Measurements from ENCODE around the gene FEM1B.

The FEM1B gene

DNA sequence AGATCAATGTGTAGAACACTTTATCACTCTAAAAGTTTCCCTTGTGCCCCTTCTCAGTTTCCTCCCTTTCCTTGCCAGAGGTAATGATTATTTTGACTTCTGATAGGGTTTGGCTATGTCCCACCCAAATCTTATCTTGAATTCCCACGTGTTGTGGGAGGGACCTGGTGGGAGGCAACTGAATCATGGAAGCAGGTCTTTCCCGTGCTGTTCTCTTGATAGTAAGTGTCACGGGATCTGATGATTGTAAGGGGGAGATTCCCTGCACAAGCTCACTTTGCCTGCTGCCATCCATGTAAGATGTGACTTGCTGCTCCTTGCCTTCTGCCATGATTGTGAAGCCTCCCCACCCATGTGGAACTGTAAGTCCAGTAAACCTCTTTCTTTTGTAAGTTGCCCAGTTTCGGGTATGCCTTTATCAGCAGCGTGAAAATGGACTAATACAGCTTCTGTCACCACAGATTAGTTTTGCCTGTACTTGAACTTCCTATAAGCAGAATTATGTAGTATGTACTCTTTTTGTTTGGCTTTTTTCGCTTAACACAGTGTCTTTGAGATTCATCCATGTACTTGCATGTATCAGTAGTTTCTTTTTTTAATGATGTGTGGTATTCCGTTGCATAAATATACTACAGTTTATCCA, 7.2 kb downstream of the FEM1B start:
- in situ Hi-C loops (cut with MboI; ENCODE audit: low sequenced_read_pairs): no loop called here

- in situ Hi-C loops (cut with MboI; ENCODE audit: low sequenced_read_pairs): no loop called here
Observed at GRCh38 chr15:68285259-68285980, 7.9 kb downstream of the FEM1B start.

GRCh38 chr15:68286256-68286655, 8.7 kb downstream of the FEM1B start:
- in situ Hi-C loops (cut with MboI; ENCODE audit: low sequenced_read_pairs): no loop called here

DNA sequence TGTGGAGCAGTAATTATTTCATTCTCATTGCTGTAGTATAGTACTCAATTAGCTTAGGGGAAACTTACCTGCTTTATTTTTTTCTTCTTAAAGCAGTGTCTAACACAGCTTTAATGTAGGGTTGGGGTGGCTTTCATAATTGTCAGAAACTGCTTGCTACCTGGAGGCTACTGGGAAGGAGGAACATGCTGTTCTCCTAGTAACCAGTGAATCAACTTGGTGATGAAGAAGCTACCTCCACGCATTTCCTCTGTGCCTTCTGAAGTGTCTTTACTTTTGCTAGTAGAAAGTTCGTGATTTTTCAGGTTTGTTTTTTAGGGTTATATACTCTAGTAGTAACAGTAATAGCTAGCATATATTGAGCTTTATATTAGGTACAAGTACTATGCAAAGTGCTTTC, 11.5 kb downstream of the FEM1B start:
- in situ Hi-C loops (cut with MboI; ENCODE audit: low sequenced_read_pairs): no loop called here

DNA sequence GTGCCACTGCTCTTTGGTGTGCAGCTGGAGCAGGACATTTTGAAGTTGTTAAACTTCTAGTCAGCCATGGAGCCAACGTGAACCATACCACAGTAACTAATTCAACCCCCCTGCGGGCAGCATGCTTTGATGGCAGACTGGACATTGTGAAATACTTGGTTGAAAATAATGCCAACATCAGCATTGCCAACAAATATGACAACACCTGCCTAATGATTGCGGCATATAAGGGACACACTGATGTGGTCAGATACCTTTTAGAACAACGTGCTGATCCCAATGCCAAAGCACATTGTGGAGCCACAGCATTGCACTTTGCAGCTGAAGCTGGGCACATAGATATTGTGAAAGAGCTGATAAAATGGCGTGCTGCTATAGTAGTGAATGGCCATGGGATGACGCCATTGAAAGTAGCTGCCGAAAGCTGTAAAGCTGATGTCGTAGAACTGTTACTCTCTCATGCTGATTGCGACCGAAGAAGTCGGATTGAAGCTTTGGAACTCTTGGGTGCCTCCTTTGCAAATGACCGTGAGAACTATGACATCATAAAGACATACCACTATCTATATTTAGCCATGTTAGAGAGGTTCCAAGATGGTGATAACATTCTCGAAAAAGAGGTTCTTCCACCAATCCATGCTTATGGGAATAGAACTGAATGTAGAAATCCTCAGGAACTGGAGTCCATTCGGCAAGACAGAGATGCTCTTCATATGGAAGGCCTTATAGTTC, 12.2 kb downstream of the FEM1B start:
- in situ Hi-C loops (cut with MboI; ENCODE audit: low sequenced_read_pairs): no loop called here

GRCh38 chr15:68290715-68291114, 13.2 kb downstream of the FEM1B start:
- in situ Hi-C loops (cut with MboI; ENCODE audit: low sequenced_read_pairs): no loop called here

GRCh38 chr15:68292157-68292781, 14.7 kb downstream of the FEM1B start:
- in situ Hi-C loops (cut with MboI; ENCODE audit: low sequenced_read_pairs): no loop called here

- in situ Hi-C loops (cut with MboI; ENCODE audit: low sequenced_read_pairs): no loop called here
Observed at GRCh38 chr15:68292967-68293366, 15.4 kb downstream of the FEM1B start.

DNA sequence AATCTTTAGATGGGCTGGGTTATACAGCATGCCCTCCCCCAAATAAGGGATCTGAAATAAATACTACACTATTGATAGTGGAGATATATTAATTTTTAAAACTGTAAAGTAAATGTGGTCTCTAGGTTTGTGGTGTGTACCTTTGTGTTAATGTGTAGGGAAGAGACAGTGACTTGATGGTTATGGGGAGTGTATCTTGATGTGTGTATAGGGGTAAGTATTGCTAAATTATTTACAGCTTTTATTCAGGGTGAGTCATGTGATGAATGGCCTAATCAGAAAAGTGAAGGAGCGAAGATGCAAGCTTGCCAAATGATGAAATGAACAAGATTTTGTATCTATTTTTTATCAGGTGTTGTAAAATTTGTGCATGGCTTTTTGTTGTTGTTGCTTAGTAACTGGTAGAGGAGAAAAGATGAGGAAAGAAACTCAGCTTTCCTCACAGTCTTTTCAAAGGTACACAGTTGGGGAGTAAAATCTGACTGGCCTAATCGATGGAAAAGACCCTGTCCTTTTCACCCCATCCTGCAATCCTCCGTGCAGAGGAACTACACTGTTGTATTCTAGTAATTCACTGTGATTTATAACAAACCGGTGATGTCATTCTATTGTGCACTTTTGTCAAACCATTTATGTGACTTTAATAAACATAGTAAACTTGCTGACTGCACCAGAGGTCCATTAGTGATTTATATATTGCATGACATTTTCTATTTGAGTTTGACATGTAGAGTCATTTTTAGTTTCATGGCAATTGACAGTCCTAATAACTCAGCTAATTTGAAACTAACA, 17.7 kb downstream of the FEM1B start:
- in situ Hi-C loops (cut with MboI; ENCODE audit: low sequenced_read_pairs): no loop called here

- in situ Hi-C loops (cut with MboI; ENCODE audit: low sequenced_read_pairs): no loop called here
Observed at GRCh38 chr15:68298336-68298735, 20.8 kb downstream of the FEM1B start.

- in situ Hi-C loops (cut with MboI; ENCODE audit: low sequenced_read_pairs): no loop called here
Observed at GRCh38 chr15:68298882-68299381, 21.4 kb downstream of the FEM1B start.

DNA sequence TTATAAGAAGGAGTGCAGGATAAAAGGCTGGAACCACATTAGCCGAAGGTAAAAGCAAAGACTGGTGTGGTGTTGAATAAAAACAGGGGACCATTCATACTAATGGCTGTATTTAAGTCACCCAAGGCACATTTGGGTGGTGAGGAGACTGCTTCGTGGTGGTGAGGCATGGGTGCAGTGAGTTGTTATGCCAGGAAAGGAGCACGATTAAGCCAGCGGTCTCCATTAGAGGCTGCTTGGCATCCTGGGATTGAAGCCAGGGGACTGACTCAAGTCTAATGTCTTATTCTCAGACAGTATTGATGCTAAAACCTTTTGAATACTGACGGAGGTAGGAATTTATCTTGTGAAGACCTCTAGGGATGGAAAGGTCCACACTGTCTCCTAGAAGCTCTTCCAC, 21.9 kb downstream of the FEM1B start:
- in situ Hi-C loops (cut with MboI; ENCODE audit: low sequenced_read_pairs): no loop called here

- in situ Hi-C loops (cut with MboI; ENCODE audit: low sequenced_read_pairs): no loop called here
Observed at GRCh38 chr15:68300115-68300940, 22.8 kb downstream of the FEM1B start.

DNA sequence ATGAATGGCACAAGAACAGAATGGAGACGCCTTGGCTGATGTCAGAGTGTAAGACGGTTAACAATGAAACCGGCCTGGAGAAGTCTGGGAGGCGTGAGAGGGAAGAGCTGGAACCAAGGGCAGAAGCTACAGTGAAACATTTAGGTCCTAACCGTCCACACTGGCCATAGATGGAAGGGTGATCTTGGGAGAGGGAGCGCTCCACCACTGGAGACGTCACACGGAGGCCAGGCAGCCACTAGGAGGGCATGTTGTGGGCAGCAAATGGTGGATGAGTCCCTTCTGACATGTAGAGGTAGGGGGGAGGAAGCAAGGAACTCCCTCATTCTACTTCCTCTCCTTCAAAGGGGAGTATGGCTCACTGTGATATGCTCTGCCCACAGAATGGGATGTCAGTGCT, 23.8 kb downstream of the FEM1B start:
- in situ Hi-C loops (cut with MboI; ENCODE audit: low sequenced_read_pairs): no loop called here

DNA sequence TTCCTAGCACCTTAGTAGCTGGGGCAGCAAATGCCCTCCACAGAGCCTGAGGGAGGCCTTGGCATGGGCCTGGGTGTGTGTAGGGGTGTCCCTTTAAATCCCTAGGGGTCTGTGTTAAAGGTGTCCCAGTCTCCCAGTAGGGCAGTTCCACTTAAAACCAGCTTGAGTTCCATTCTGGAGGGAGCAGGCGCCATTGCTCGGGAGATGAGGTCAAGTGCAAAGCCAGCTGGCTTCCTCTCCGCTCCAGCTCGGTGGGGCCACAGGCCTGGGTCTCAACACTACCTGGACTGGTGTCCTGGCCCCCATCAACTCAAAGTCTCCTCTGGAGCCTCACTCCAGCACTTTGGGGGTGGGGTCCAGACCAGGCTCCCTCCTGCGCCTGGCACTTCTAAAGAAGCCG, 25.2 kb downstream of the FEM1B start:
- in situ Hi-C loops (cut with MboI; ENCODE audit: low sequenced_read_pairs): no loop called here

- in situ Hi-C loops (cut with MboI; ENCODE audit: low sequenced_read_pairs): no loop called here
Observed at GRCh38 chr15:68303134-68303533, 25.6 kb downstream of the FEM1B start.

DNA sequence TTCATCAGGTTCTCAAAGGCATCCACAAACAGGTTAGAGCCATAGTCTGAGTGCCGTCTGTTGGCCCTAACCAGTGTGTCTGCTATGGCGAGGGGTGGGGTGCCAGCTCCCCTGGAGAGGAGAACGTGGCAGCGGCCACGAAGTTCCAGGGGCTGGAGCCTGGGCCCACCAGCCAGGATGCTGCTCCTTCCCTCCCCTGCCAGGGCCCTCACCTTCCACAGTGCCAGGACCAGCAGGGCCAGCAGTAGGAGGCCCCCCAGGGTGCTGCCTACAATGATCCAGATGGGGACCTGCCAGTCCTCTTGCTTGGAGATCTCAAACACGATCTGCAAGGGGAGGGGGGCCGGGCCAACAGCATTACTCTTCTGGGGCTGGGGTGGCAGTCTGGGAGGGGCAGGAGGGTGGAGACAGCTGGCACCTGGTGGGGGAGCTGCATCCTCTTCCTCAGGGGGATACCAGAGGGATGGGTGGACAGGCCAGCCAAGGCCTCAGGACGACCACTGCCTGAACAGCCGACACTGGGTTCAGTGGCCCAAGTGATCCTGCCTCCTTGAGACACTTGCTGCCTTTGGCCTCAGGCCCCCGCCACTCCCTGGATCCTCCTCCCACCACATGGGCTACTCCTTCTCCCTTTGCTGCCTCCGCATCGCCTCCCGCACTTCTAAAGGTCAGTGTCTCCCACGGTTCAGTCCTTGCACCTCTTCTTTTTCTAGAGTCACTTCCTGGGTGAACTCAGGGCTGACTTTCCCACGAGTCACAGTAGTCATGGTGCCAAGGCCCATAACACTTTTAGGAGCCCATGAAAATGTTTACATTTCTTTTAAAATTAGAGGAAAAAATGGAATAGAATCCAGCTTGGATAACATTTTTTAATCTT, 26.3 kb downstream of the FEM1B start:
- in situ Hi-C loops (cut with MboI; ENCODE audit: low sequenced_read_pairs): no loop called here

DNA sequence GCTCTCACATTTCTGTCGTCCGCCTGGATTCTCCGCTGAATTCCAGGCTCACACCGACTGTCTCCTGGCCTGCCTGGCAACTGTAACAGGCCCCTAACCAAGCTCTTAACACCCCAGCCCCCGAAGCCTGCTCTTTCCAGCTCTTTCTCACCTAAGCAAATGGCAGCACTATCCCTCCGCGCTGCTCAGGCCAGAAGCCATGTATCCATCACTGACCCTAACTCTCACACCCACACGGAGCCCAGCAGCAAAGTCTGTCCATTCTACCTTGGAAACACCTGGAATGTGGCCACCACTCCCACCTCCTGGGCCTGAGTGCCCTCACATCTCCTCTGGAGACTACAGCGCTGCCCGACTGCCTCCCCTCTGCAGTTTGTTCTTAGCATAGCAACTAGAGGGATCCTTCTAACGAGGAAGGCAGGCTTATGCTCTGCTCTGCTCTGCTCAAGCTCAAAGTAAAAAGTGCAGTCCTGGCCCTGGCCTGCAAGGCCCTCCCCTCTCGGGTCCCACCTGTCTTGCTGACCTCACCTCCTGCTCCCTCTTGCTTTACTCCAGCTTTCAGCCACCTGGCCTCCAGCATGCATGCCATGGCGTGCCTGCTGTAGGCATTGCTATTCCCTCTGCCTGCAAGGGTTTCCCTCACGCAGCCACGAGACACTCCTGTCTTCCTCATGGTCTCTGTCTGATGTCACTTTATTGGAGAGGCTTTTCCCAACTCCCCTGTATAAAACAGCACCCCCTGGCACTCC, 27.2 kb downstream of the FEM1B start:
- in situ Hi-C loops (cut with MboI; ENCODE audit: low sequenced_read_pairs): no loop called here

All from hTERT RPE-1 (cell line).